Stimulated activated CD8-positive, alpha-beta memory T cell treated with anti-CD3 and anti-CD28 coated beads, Interleukin-15, amount 100 ng/mL, for 4 hours (primary cell): ENCODE measurements around the gene MATR3.
"Not testable (repeated sequence)": the region's sequence is repeated elsewhere in the genome, so short reads cannot be mapped to it uniquely, and the experiment has no call there.

Source experiments
- DNase-seq, 2 donors: peaks; one replicate each; pipeline ENCODE4 v3.0.0-alpha.2; 2020; ENCODE audit warnings: low read depth in 2 of 2

MATR3 gene

GRCh38 chr5:139293507-139294373, at the start of gene MATR3:
Gene MATR3 (plus strand): TSS chr5:139293740. CDS start chr5:139307416, 13,676 bp downstream.
- DNase-seq: peak; percentile 81 to 88

GRCh38 chr5:139245637-139246339, 47.8 kb upstream of the MATR3 start:
- DNase-seq: no peak

- peak; percentile 17 to 27 for DNase-seq
Measured at GRCh38 chr5:139246394-139246793, 47.1 kb upstream of the MATR3 start.

- DNase-seq: no peak
Measured at GRCh38 chr5:139248826-139249453, 44.6 kb upstream of the MATR3 start.

GRCh38 chr5:139251281-139251687, 42.3 kb upstream of the MATR3 start:
- DNase-seq: no peak

GRCh38 chr5:139251695-139252288, 41.7 kb upstream of the MATR3 start:
- no peak for DNase-seq

GRCh38 chr5:139253115-139253514, 40.4 kb upstream of the MATR3 start:
- DNase-seq: no peak

- no peak for DNase-seq
Measured at GRCh38 chr5:139256820-139257219, 36.7 kb upstream of the MATR3 start.

GRCh38 chr5:139262059-139262741, 31.3 kb upstream of the MATR3 start:
- DNase-seq: no peak

- peak in 1 of 2 donors; percentile 37 for DNase-seq
Measured at GRCh38 chr5:139262742-139263445, 30.6 kb upstream of the MATR3 start.

GRCh38 chr5:139263536-139263935, 30.0 kb upstream of the MATR3 start:
- no peak for DNase-seq

GRCh38 chr5:139263946-139264345, 29.6 kb upstream of the MATR3 start:
- no peak for DNase-seq

- DNase-seq: no peak
Measured at GRCh38 chr5:139265001-139265400, 28.5 kb upstream of the MATR3 start.

- no peak for DNase-seq
Measured at GRCh38 chr5:139266236-139266635, 27.3 kb upstream of the MATR3 start.

GRCh38 chr5:139267481-139267880, 26.1 kb upstream of the MATR3 start:
- DNase-seq: no peak

- no peak for DNase-seq
Measured at GRCh38 chr5:139268364-139269202, 25.0 kb upstream of the MATR3 start.

- not testable (repeated sequence) for DNase-seq
Measured at GRCh38 chr5:139270718-139271117, 22.8 kb upstream of the MATR3 start.

- no peak for DNase-seq
Measured at GRCh38 chr5:139271201-139272027, 22.1 kb upstream of the MATR3 start.
